Embryonic facial prominence (tissue), 1 donor: ENCODE measurements around the gene CAPRIN1.
"Not testable (repeated sequence)": the region's sequence is repeated elsewhere in the genome, so short reads cannot be mapped to it uniquely, and the experiment has no call there.

Experiments used
- DNase-seq: peaks from one replicate; pipeline ENCODE4 v3.0.0-alpha.2; 2016; ENCODE audit errors: extremely low spot score

CAPRIN1 gene

GRCh38 chr11:34050581-34051348 is 766 bp upstream of the CAPRIN1 start:
- peak; percentile 17 for DNase-seq

DNA sequence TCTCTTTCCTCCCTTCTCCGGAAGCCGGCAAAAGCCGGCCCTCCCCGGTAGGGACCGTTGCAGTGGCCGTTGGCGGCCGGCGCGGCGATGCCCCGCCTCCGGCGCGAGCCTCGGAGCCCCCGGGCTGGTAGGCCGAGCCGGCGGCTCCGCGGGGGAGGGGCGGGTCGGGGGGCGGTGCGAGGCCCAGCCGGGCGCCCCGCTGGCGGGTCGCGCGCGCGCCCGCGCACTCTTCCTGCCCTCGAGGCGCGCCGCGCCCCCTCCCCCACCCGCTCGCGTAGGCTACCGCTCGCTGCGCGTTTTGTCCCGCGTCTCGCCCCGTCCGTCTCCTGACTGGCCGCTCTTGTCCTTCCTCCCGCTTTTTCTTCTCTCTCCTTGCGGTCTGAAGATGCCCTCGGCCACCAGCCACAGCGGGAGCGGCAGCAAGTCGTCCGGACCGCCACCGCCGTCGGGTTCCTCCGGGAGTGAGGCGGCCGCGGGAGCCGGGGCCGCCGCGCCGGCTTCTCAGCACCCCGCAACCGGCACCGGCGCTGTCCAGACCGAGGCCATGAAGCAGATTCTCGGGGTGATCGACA is 591 bp downstream of the CAPRIN1 start:
- DNase-seq: peak; percentile 84

DNA sequence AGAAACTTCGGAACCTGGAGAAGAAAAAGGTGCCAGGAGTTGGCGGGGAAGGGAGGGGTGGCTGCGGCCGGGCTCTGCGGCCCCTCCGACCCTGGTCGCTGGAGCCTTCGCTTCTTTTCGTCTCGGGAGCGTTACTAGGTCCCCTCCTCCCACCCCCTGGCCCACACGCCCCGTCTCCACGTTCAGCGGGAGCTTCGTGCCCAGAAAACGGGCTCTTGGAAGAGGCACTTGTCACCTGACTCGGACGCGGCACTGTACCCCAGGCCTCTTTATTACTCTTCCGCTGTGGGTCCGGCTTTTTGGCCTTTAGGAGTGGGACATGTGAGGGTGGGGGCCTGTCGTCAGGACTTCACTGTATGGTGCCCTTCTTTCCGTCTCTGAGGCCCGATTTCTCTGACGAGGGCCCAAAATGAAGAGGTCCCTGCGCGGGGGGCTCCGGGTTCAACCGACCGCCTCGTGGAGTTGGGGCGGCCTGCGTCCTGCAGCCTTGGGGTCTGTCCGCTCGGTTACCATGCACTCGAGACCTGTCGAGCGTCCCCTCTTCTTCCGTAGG is 1.2 kb downstream of the CAPRIN1 start:
- no peak for DNase-seq

DNA sequence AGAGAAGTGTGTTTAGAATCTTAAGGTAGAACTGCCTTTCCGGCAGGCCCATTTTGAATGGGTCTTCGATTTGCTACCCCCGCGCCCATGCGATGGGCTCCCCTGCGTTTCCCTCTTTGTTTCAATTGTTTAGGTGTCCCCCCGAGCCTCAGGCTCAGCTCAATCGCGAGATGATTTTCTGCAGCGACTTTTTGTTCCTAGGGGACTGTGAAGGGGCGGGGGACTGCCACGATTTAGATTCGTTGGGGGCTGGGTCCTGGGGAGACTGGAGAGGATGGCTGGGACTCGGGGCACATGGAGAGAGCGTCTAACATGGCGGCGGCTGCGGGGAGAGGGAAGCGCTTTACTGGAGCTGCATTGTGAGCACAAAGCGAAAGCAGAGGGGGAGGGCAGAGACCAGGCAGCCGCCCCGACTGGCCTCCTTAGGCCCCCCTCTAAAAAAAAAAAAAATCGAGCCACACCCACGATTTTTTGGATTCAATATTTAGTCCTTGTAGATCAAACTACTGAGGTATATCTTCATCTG is 1.7 kb downstream of the CAPRIN1 start:
- DNase-seq: peak; percentile 75

GRCh38 chr11:34054351-34054750 is 2.8 kb downstream of the CAPRIN1 start:
- not testable (repeated sequence) for DNase-seq

DNA sequence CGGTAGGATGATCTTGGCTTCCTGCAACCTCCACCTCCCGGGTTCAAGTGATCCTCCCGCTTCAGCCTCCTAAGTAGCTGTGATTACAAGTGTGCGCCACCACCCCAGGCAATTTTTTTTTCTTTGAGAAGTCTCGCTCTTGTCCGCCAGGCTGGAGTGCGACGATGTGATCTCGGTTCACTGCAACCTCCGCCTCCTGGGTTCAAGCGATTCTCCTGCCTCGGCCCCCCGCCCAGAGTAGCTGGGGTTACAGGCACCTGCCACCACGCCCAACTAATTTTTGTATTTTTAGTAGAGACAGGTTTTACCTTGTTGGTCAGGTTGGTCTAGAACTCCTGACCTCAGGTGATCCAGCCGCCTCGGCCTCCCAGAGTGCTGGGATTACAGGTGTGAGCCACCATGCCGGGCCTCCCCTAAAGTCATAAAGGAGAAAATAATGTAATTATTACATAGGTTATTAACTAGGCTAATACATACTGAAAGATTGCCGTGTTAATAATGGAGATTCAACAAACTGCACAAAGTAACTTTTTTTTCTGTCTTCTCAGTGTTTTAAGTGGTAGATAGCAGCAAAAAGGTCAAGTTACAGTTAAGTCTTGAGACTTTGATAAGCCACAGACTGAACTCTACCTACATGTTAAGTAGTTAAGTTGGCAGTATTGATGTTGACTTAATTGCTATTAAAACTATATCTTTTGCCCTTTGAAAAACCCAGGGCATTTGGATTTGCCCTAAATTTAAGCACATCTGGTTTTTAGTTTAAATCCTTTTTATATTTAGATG is 3.9 kb downstream of the CAPRIN1 start:
- no peak for DNase-seq

GRCh38 chr11:34056672-34057071 is 5.1 kb downstream of the CAPRIN1 start:
- no peak for DNase-seq

DNA sequence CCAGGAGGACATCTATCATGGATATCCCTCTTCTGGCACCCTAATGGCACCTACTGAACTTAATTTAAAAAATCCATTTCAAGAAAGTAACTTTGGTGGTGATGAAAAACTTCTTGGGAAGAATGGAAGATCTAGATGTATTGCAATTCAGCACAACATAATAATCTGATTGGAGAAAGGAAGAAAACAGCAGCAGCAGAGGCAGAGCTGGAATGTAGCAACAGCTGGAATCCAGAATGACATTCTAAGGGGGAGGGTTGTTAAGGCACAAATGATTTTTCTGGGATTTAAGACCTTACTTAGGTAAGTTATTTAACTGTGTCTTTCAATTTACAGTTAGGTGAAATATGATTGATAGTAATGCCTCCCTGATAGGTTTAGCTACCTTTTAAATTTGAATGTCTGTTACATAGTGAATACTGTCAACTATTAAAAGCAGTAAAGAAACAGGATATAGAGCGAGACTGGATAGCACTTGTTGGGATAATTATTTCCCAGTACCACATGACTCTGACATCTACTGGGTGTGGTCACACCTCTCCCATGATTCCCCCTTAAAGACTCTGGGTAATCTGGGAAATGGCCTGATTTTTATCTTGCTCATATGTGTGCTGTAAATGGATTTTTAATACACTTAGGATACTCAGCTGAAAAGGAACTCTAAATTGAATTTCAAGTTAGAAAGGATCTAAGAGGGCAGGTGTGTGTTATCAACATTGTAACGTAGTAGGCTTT is 11.7 kb downstream of the CAPRIN1 start:
- DNase-seq: no peak

GRCh38 chr11:34064291-34064690 is 12.8 kb downstream of the CAPRIN1 start:
- no peak for DNase-seq

- no peak for DNase-seq
These were observed 14.1 kb downstream of the CAPRIN1 start for GRCh38 chr11:34065505-34066203.

DNA sequence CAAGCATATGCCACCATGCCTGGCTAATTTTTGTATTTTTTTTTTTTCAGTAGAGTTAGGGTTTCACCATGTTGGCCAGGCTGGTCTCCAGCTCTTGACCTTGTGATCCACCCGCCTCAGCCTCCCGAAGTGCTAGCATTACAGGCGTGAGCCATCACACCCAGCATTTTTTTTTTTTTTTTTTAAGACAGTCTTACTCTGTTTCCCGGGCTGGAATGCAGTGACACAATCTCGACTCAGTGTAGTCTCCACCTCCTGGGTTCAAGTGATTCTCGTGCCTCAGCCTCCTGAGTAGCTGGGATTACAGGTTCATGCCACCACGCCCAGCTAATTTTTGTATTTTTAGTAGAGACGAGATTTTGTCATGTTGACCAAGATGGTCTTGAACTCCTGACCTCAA is 15.2 kb downstream of the CAPRIN1 start:
- not testable (repeated sequence) for DNase-seq

- DNase-seq: no peak
These were observed 16.0 kb downstream of the CAPRIN1 start for GRCh38 chr11:34067383-34068065.

DNA sequence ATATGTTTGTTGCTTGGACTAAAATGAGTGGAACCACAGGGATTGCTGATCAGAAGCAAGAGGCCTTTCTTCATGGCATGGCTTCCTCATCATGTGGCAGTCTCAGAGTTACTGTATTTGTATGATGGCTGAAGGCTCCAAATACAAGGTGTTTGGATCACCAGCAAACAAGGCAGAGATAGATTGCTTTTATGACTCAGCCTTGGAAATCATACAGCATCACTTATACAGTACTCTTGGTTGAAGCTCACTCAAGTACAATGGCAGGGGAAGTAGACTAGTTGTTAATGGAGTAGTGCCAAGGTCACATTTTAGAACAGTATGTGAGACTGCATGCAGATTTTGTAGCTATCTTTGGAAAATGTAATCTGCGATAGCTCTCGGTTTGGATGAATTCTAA is 16.6 kb downstream of the CAPRIN1 start:
- no peak for DNase-seq

DNA sequence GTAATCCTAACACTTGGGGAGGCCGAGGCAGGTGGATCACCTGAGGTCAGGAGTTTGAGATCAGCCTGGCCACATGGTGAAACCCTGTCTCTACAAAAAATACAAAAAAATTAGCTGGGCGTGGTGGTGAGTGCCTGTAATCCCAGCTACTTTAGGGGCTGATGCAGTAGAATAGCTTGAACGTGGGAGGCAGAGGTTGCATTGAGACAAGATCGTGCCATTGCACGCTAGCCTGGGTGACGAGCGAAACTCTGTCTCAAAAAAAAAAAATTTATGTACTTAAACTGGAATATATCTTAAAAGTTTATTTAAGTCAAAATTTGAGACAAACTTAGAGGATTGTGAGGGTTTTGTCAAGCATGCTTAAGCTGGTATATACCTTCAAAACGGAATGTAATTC is 19.8 kb downstream of the CAPRIN1 start:
- DNase-seq: not testable (repeated sequence)

DNA sequence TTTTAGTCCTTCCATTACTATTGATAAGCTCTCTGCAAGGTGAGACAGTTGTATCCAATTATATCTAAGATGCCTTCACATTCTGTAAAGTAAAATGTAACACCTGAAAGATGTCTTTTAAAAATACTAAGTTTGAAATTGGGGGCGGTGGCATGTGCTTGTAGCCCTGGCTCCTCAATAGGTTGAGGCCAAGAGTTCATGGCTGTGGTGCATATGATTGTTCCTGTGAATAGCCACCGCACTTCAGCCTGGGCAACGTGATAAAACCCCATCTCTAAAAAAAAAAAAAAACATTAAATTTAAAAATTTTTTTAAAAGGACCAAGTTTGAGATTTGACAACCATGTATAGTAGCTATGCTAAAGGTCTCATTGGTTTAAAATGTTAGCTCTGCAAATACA is 20.5 kb downstream of the CAPRIN1 start:
- DNase-seq: no peak

- DNase-seq: no peak
These were observed 21.3 kb downstream of the CAPRIN1 start for GRCh38 chr11:34072832-34073231.

DNA sequence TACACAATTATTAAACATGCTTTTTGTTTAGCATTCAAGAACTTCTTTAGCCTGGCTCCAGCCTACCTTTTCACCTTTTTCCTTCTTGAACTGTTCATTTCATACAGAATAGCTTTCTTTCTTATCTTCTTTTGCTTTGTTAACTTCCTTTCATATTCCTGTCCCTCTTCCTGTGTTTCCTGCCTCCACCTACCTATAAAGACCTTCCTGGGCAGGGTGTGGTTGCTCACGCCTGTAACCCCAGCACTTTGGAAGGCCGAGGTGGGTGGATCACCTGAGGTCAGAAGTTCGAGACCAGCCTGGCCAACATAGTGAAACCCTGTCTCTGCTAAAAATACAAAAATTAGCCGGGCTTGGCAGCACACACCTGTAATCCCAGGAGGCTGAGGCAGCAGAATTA is 22.9 kb downstream of the CAPRIN1 start:
- no peak for DNase-seq

GRCh38 chr11:34075178-34075820 is 23.8 kb downstream of the CAPRIN1 start:
- DNase-seq: no peak

GRCh38 chr11:34080609-34081008 is 29.1 kb downstream of the CAPRIN1 start:
- no peak for DNase-seq

- no peak for DNase-seq
These were observed 33.1 kb downstream of the CAPRIN1 start for GRCh38 chr11:34084637-34085036.
